HCT116 (cell line): Measurements from ENCODE around the gene CNN3. TPM values are rescaled to one million over a fixed set of nuclear protein-coding genes. Genes with fewer than 3 reads are reported as not detected.

Source experiments
- ATAC-seq: fragments of 200-7000 bp; cut with Tn5 transposase; 2 replicates; pipeline ENCODE4 v1.9.1; 2020; ENCODE audit warnings: mild to moderate bottlenecking, moderate library complexity
- BruUV-seq: library from RNA; stranded (reverse); fragments of 400-500 nt; replicated peaks from 2 replicates; lab custom pipeline; 2021; lab: Mats Ljungman, UMichigan
- CTCF ChIA-PET: fragments of 300-600 bp; sonication (Branson Sonifier 250); formaldehyde crosslinking; loops from one replicate; lab custom pipeline; 2021; ENCODE audit warnings: antibody characterized with exemption; lab: Charles Lee
- POLR2A ChIA-PET: fragments of 300-600, 350-600 bp; sonication (Branson Sonifier 250); formaldehyde crosslinking; loops from one replicate; lab custom pipeline; 2021; ENCODE audit warnings: antibody characterized with exemption; lab: Charles Lee
- RAD21 ChIA-PET, 2 experiments: fragments of 300-600 bp; sonication (Branson Sonifier 250); formaldehyde crosslinking; loops; one replicate each; lab custom pipeline; 2023; ENCODE audit warnings: low total read pairs in 2 of 2; ENCODE audit not compliant: uncharacterized antibody in 2 of 2, unreplicated experiment in 2 of 2, low non-redundant PET in 1 of 2; lab: Charles Lee
- DNase-seq: peaks from one replicate; pipeline ENCODE4 v3.0.0-alpha.2; 2010; ENCODE audit warnings: low read depth, low spot score
- H2AFZ ChIP-seq: fragments of 200-600 bp; shearing (Covaris generic), sonication (generic); 2 replicates; pipeline ENCODE4 v1.6.1; 2017; ENCODE audit warnings: low read depth, mixed run types, mixed read lengths, antibody characterized with exemption, low read length; ENCODE audit not compliant: poor library complexity, severe bottlenecking
- H3K27ac ChIP-seq: 2 replicates; pipeline ENCODE4 v1.5.1; 2012; ENCODE audit warnings: low read depth, low read length
- H3K27me3 ChIP-seq: fragments of 200-600 bp; sonication (generic); 2 replicates; pipeline ENCODE4 v1.6.1; 2016; ENCODE audit warnings: mixed run types, low read length, mixed read lengths; ENCODE audit not compliant: insufficient read depth
- H3K36me3 ChIP-seq, 2 experiments: fragments of 200-500 bp in 1 of 2; fragments of 200-600 bp in 1 of 2; sonication (Bioruptor generic) in 1 of 2; sonication (generic) in 1 of 2; 2 replicates each; pipeline versions ENCODE4 v1.5.1 to v1.6.1; 2014 to 2016; ENCODE audit warnings: low read length in 2 of 2, inconsistent platforms in 1 of 2, mixed read lengths in 1 of 2, mixed run types in 1 of 2; ENCODE audit not compliant: insufficient read depth in 2 of 2, control insufficient read depth in 1 of 2
- H3K4me1 ChIP-seq, 2 experiments: fragments of 200-600 bp in 1 of 2; sonication (generic) in 1 of 2; 2 replicates each; pipeline versions ENCODE4 v1.5.1 to v1.6.1; 2012 to 2017; ENCODE audit warnings: low read length in 2 of 2, inconsistent platforms in 1 of 2, mild to moderate bottlenecking in 1 of 2, mixed read lengths in 1 of 2, mixed run types in 1 of 2, moderate library complexity in 1 of 2; ENCODE audit not compliant: insufficient read depth in 2 of 2, control insufficient read depth in 1 of 2
- H3K4me2 ChIP-seq: fragments of 200-600 bp; sonication (generic); 2 replicates; pipeline ENCODE4 v1.6.1; 2017; ENCODE audit warnings: mixed run types, low read length, mixed read lengths
- H3K4me3 ChIP-seq, 2 experiments: fragments of 200-600 bp in 1 of 2; sonication (generic) in 1 of 2; replicated peaks in 1 of 2; 2 replicates each; pipeline ENCODE4 v1.5.1; 2011 to 2016; ENCODE audit warnings: low read length in 2 of 2, control low read depth in 1 of 2, low read depth in 1 of 2, mild to moderate bottlenecking in 1 of 2, mixed read lengths in 1 of 2, mixed run types in 1 of 2
- H3K79me2 ChIP-seq: fragments of 200-600 bp; sonication (generic); 2 replicates; pipeline ENCODE4 v1.6.1; 2017; ENCODE audit warnings: mild to moderate bottlenecking, mixed run types, low read length, moderate library complexity, mixed read lengths; ENCODE audit not compliant: insufficient read depth
- H3K9ac ChIP-seq: fragments of 200-600 bp; sonication (generic); 2 replicates; pipeline ENCODE4 v1.6.1; 2016; ENCODE audit warnings: low read length, mixed read lengths
- H3K9me2 ChIP-seq: fragments of 200-600 bp; sonication (generic), shearing (Covaris generic); 2 replicates; pipeline ENCODE4 v1.6.1; 2017; ENCODE audit warnings: mixed run types, mild to moderate bottlenecking, moderate library complexity; ENCODE audit not compliant: insufficient read depth
- H3K9me3 ChIP-seq, 2 experiments: fragments of 200-500 bp in 1 of 2; fragments of 200-600 bp in 1 of 2; sonication (Bioruptor generic) in 1 of 2; sonication (generic) in 1 of 2; 2 replicates each; pipeline ENCODE4 v1.6.1; 2014 to 2017; ENCODE audit warnings: low read length in 2 of 2, mixed read lengths in 2 of 2, inconsistent platforms in 1 of 2, low read depth in 1 of 2, mild to moderate bottlenecking in 1 of 2, mixed run types in 1 of 2, moderate library complexity in 1 of 2; ENCODE audit not compliant: control insufficient read depth in 1 of 2, insufficient read depth in 1 of 2
- H4K20me1 ChIP-seq: fragments of 200-600 bp; sonication (generic), shearing (Covaris generic); 2 replicates; pipeline ENCODE4 v1.6.1; 2017; ENCODE audit warnings: mixed run types, mild to moderate bottlenecking, moderate library complexity; ENCODE audit not compliant: insufficient read depth
- CBX3 ChIP-seq: IDR thresholded peaks from 2 replicates; pipeline ENCODE4 v1.6.1; 2012; ENCODE audit warnings: low read depth
- CEBPB ChIP-seq: IDR thresholded peaks from 2 replicates; pipeline ENCODE4 v1.6.1; 2012; ENCODE audit warnings: low read depth
- ELF1 ChIP-seq: IDR thresholded peaks from 2 replicates; pipeline ENCODE4 v1.6.1; 2012; ENCODE audit warnings: low read depth, borderline replicate concordance
- EZH2 ChIP-seq: fragments of 200-600 bp; sonication (generic); IDR thresholded peaks from 2 replicates; pipeline ENCODE4 v1.6.1; 2017; ENCODE audit warnings: antibody characterized with exemption, mixed run types
- JUND ChIP-seq: IDR thresholded peaks from 2 replicates; pipeline ENCODE4 v1.6.1; 2012
- MAX ChIP-seq: IDR thresholded peaks from 2 replicates; pipeline ENCODE4 v1.6.1; 2012
- RAD21 ChIP-seq: IDR thresholded peaks from 2 replicates; pipeline ENCODE4 v1.6.1; 2012; ENCODE audit warnings: low read depth, mild to moderate bottlenecking
- SP1 ChIP-seq: IDR thresholded peaks from 2 replicates; pipeline ENCODE4 v1.6.1; 2012; ENCODE audit warnings: low read depth
- TCF7L2 ChIP-seq: IDR thresholded peaks from 2 replicates; pipeline ENCODE4 v1.7.0; 2011; ENCODE audit warnings: borderline replicate concordance, inconsistent platforms; ENCODE audit not compliant: insufficient read depth, insufficient read length; ENCODE audit errors: extremely low read depth
- YY1 ChIP-seq: IDR thresholded peaks from 2 replicates; pipeline ENCODE4 v1.6.1; 2011; ENCODE audit warnings: low read length, low read depth, moderate library complexity, mild to moderate bottlenecking; ENCODE audit not compliant: insufficient replicate concordance; ENCODE audit errors: extremely low read depth
- ZFX ChIP-seq: fragments of 450-650 bp; IDR thresholded peaks from 2 replicates; pipeline ENCODE4 v1.6.1; 2017
- intact Hi-C: fragments of 100-400 bp; cut with micrococcal nuclease; formaldehyde crosslinking; loops from 2 replicates; pipeline ENCODE4 v1.10.0; 2022
- total RNA-seq: library from RNA; stranded (reverse); gene quantifications from one replicate; pipeline ENCODE4 v1.2.1, GENCODE V29; 2021; ENCODE audit not compliant: unreplicated experiment

CNN3 gene
- total RNA-seq, 1 experiment from 2014 or later: 109 TPM

GRCh38 chr1:94887603-94888171 lies 39.2 kb downstream of the CNN3 start (continued):
- no peak for TF ChIP-seq MAX
- no peak for TF ChIP-seq ZFX

GRCh38 chr1:94887106-94887505 lies 39.8 kb downstream of the CNN3 start:
- Histone ChIP-seq H3K36me3 (no peaks in the 10 kb centered on the region; a peak in 1 of 4 replicates), H3K27me3 (no peaks in the 10 kb centered on the region), H3K79me2 (no peaks in the 10 kb centered on the region), H4K20me1 (no peaks in the 10 kb centered on the region), H3K4me1 (0 out of 4 replicates have a peak, but pooled peaks cover 0 to 3% of the 10 kb centered on the region in 2 experiments), H2AFZ (no peak overlapping the region), H3K9me2 (no peaks in the 10 kb centered on the region), H3K4me2 (no peak overlapping the region), H3K27ac (no peak overlapping the region), H3K9ac (no peak overlapping the region), H3K9me3 (no peaks in the 10 kb centered on the region), H3K4me3 (no peak overlapping the region)
- POLR2A ChIA-PET: no interaction called here
- intact Hi-C loops: no loop called here
- ATAC-seq (no peak), DNase-seq (no peak)
- RAD21 ChIA-PET: interaction anchor here in 1 of 2 experiments (0.6 kb wide), 1 partner anchor 95 kb away, joined by 4 read pairs; no protein-coding TSS in a partner anchor
- CTCF ChIA-PET: no interaction called here
- TF ChIP-seq JUND (no peak), SP1 (no peak), YY1 (no peak), TCF7L2 (no peak)
- no TSS peak for BruUV-seq

- RAD21 ChIA-PET: interaction anchor here in 1 of 2 experiments (0.6 kb wide), 1 partner anchor 96 kb away, joined by 4 read pairs; no protein-coding TSS in a partner anchor
- Histone ChIP-seq H3K27me3 (no peaks in the 10 kb centered on the region), H3K4me3 (no peak overlapping the region), H3K79me2 (no peaks in the 10 kb centered on the region), H3K9me2 (no peaks in the 10 kb centered on the region)
- intact Hi-C loops: no loop called here
- no peak for TF ChIP-seq RAD21
- no peak for TF ChIP-seq CBX3
- TF ChIP-seq ELF1: no peak
- TF ChIP-seq EZH2: no peak
- no peak for TF ChIP-seq CEBPB
- TF ChIP-seq, all 23 proteins: peak for 0
- no peaks in the 10 kb centered on the region for H3K9me3 ChIP-seq
- ChIA-PET CTCF (no interaction called here), POLR2A (no interaction called here)
- no peak overlapping the region for H3K9ac ChIP-seq
- no peak for DNase-seq
- no peak overlapping the region for H3K27ac ChIP-seq
- H2AFZ ChIP-seq: no peak overlapping the region
- ATAC-seq: no peak
- no TSS peak for BruUV-seq
- no peak overlapping the region for H3K4me2 ChIP-seq
- H4K20me1 ChIP-seq: no peaks in the 10 kb centered on the region
- H3K4me1 ChIP-seq: 0 out of 4 replicates have a peak, but pooled peaks cover 0 to 3% of the 10 kb centered on the region in 2 experiments
- no peaks in the 10 kb centered on the region for H3K36me3 ChIP-seq
These were observed 40.5 kb downstream of the CNN3 start for GRCh38 chr1:94886361-94886760.
